ENCODE data around the gene WDR7.
A peak's percentile ranks its signal among the peaks of the same experiment; 100 is the strongest.

WDR7 gene

GRCh38 chr18:57043241-57043640 lies 392.1 kb downstream of the WDR7 start:
- no peak overlapping the region for H3K4me3 ChIP-seq (ENCODE audit: low read length)
- DNase-seq (ENCODE audit: low read depth, low spot score) = no peak

- DNase-seq (ENCODE audit: low read depth, low spot score) = no peak
- H3K4me3 ChIP-seq (ENCODE audit: low read length) = no peak overlapping the region
These were observed 397.2 kb downstream of the WDR7 start for GRCh38 chr18:57048351-57048750.

- no peak for DNase-seq (ENCODE audit: low read depth, low spot score)
- no peak overlapping the region for H3K4me3 ChIP-seq (ENCODE audit: low read length)
These were observed 397.7 kb downstream of the WDR7 start for GRCh38 chr18:57048859-57049258.

- DNase-seq (ENCODE audit: low read depth, low spot score) = no peak
- no peak overlapping the region for H3K4me3 ChIP-seq (ENCODE audit: low read length)
These were observed 399.3 kb downstream of the WDR7 start for GRCh38 chr18:57050310-57050949.

GRCh38 chr18:57051021-57051656 lies 400.0 kb downstream of the WDR7 start:
- DNase-seq (ENCODE audit: low read depth, low spot score) = no peak
- no peak overlapping the region for H3K4me3 ChIP-seq (ENCODE audit: low read length)

- DNase-seq (ENCODE audit: low read depth, low spot score) = no peak
- no peak overlapping the region for H3K4me3 ChIP-seq (ENCODE audit: low read length)
These were observed 400.5 kb downstream of the WDR7 start for GRCh38 chr18:57051657-57052044.

- no peak for DNase-seq (ENCODE audit: low read depth, low spot score)
- H3K4me3 ChIP-seq (ENCODE audit: low read length) = no peak overlapping the region
These were observed 401.0 kb downstream of the WDR7 start for GRCh38 chr18:57052173-57052572.

GRCh38 chr18:57052759-57053158 lies 401.6 kb downstream of the WDR7 start:
- no peak overlapping the region for H3K4me3 ChIP-seq (ENCODE audit: low read length)
- no peak for DNase-seq (ENCODE audit: low read depth, low spot score)

- H3K4me3 ChIP-seq (ENCODE audit: low read length) = no peak overlapping the region
- no peak for DNase-seq (ENCODE audit: low read depth, low spot score)
These were observed 403.7 kb downstream of the WDR7 start for GRCh38 chr18:57054891-57055290.

GRCh38 chr18:57057890-57058289 lies 406.7 kb downstream of the WDR7 start:
- DNase-seq (ENCODE audit: low read depth, low spot score) = no peak

GRCh38 chr18:57058734-57059133 lies 407.6 kb downstream of the WDR7 start:
- H3K4me3 ChIP-seq (ENCODE audit: low read length) = no peak overlapping the region
- DNase-seq (ENCODE audit: low read depth, low spot score) = no peak

More at GRCh38 chr18:57057890-57058289, 406.7 kb downstream of the WDR7 start:
- H3K4me3 ChIP-seq (ENCODE audit: low read length) = no peak overlapping the region

- DNase-seq (ENCODE audit: low read depth, low spot score) = no peak
- H3K4me3 ChIP-seq (ENCODE audit: low read length) = no peak overlapping the region
These were observed 408.2 kb downstream of the WDR7 start for GRCh38 chr18:57059366-57059765.

- H3K4me3 ChIP-seq (ENCODE audit: low read length) = no peak overlapping the region
- no peak for DNase-seq (ENCODE audit: low read depth, low spot score)
These were observed 409.7 kb downstream of the WDR7 start for GRCh38 chr18:57060814-57061213.

- no peak for DNase-seq (ENCODE audit: low read depth, low spot score)
- H3K4me3 ChIP-seq (ENCODE audit: low read length) = no peak overlapping the region
These were observed 411.0 kb downstream of the WDR7 start for GRCh38 chr18:57062178-57062577.

GRCh38 chr18:57062844-57063243 lies 411.7 kb downstream of the WDR7 start:
- no peak overlapping the region for H3K4me3 ChIP-seq (ENCODE audit: low read length)
- no peak for DNase-seq (ENCODE audit: low read depth, low spot score)

GRCh38 chr18:57063601-57064103 lies 412.5 kb downstream of the WDR7 start:
- no peak for DNase-seq (ENCODE audit: low read depth, low spot score)
- H3K4me3 ChIP-seq (ENCODE audit: low read length) = no peak overlapping the region

- H3K4me3 ChIP-seq (ENCODE audit: low read length) = peak overlapping the region; percentile 17
- DNase-seq (ENCODE audit: low read depth, low spot score) = peak; percentile 79
These were observed 422.5 kb downstream of the WDR7 start for GRCh38 chr18:57073501-57074187.

- H3K4me3 ChIP-seq (ENCODE audit: low read length) = no peak overlapping the region
- no peak for DNase-seq (ENCODE audit: low read depth, low spot score)
These were observed 424.7 kb downstream of the WDR7 start for GRCh38 chr18:57075716-57076400.

GRCh38 chr18:57077005-57077765 lies 426.0 kb downstream of the WDR7 start:
- DNase-seq (ENCODE audit: low read depth, low spot score) = no peak
- H3K4me3 ChIP-seq (ENCODE audit: low read length) = no peak overlapping the region

All from Jurkat, Clone E6-1 (cell line).